HG03575 (cell line): ENCODE results near the gene NOC4L.
"Not testable (repeated sequence)": the region's sequence is repeated elsewhere in the genome, so short reads cannot be mapped to it uniquely, and the experiment has no call there.

Source experiments
- ATAC-seq: cut with Tn5 transposase; IDR thresholded peaks from one replicate; pipeline ENCODE4 v1.9.1; 2021; ENCODE audit not compliant: unreplicated experiment, insufficient number of reproducible peaks, low FRiP score; ENCODE audit errors: extremely low read depth

NOC4L gene

GRCh38 chr12:132188916-132189325 is 44.7 kb downstream of the NOC4L start:
- ATAC-seq: no peak

GRCh38 chr12:132189378-132190011 is 45.2 kb downstream of the NOC4L start:
- no peak for ATAC-seq

GRCh38 chr12:132190012-132190755 is 45.9 kb downstream of the NOC4L start:
- ATAC-seq: no peak

- ATAC-seq: no peak
Measured at GRCh38 chr12:132190834-132191500, 46.7 kb downstream of the NOC4L start.

GRCh38 chr12:132191715-132192553 is 47.7 kb downstream of the NOC4L start:
- ATAC-seq: no peak

GRCh38 chr12:132194056-132194455 is 49.8 kb downstream of the NOC4L start:
- ATAC-seq: no peak

- no peak for ATAC-seq
Measured at GRCh38 chr12:132194556-132194955, 50.3 kb downstream of the NOC4L start.

GRCh38 chr12:132195242-132195641 is 51.0 kb downstream of the NOC4L start:
- not testable (repeated sequence) for ATAC-seq

GRCh38 chr12:132196038-132196872 is 52.0 kb downstream of the NOC4L start:
- ATAC-seq: no peak

GRCh38 chr12:132196873-132197390 is 52.7 kb downstream of the NOC4L start:
- no peak for ATAC-seq

- ATAC-seq: no peak
Measured at GRCh38 chr12:132197581-132198354, 53.5 kb downstream of the NOC4L start.

- ATAC-seq: no peak
Measured at GRCh38 chr12:132199101-132199500, 54.8 kb downstream of the NOC4L start.

- no peak for ATAC-seq
Measured at GRCh38 chr12:132199526-132200319, 55.5 kb downstream of the NOC4L start.

- ATAC-seq: no peak
Measured at GRCh38 chr12:132200800-132201199, 56.5 kb downstream of the NOC4L start.

- ATAC-seq: no peak
Measured at GRCh38 chr12:132201391-132202120, 57.3 kb downstream of the NOC4L start.
